Body of pancreas (tissue), 4 donors: Measurements from ENCODE around the gene CCDC174.

Experiments
- POLR2A ChIP-seq, 3 donors: fragments of 450-650 bp; IDR thresholded peaks; one replicate each; pipeline ENCODE4 v1.6.1; 2016; ENCODE audit warnings: antibody characterized with exemption in 3 of 3, mild to moderate bottlenecking in 2 of 3
- TF ChIP-seq, protein P1 (sequence below), 7 experiments: fragments of 450-650 bp in 4 of 7; fragments of 200-600 bp in 3 of 7; sonication (generic) in 3 of 7; IDR thresholded peaks; one replicate each; pipeline ENCODE4 v1.5.1; 2016 to 2019; ENCODE audit warnings: antibody characterized with exemption in 7 of 7

- TF ChIP-seq, protein P1, sequence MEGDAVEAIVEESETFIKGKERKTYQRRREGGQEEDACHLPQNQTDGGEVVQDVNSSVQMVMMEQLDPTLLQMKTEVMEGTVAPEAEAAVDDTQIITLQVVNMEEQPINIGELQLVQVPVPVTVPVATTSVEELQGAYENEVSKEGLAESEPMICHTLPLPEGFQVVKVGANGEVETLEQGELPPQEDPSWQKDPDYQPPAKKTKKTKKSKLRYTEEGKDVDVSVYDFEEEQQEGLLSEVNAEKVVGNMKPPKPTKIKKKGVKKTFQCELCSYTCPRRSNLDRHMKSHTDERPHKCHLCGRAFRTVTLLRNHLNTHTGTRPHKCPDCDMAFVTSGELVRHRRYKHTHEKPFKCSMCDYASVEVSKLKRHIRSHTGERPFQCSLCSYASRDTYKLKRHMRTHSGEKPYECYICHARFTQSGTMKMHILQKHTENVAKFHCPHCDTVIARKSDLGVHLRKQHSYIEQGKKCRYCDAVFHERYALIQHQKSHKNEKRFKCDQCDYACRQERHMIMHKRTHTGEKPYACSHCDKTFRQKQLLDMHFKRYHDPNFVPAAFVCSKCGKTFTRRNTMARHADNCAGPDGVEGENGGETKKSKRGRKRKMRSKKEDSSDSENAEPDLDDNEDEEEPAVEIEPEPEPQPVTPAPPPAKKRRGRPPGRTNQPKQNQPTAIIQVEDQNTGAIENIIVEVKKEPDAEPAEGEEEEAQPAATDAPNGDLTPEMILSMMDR (IDR thresholded peaks at IDR 0.05): no peak
- no peak for TF ChIP-seq POLR2A (IDR thresholded peaks at IDR 0.05)
These were observed 37.9 kb downstream of the CCDC174 start for GRCh38 chr3:14689247-14689980.
